GM10847 (cell line): Measurements from ENCODE around the gene CHST4.

Experiments used
- POLR2A ChIP-seq: IDR thresholded peaks from 2 replicates; pipeline ENCODE4 v1.6.1; 2011; ENCODE audit not compliant: insufficient read length; ENCODE audit errors: extremely low read depth

The CHST4 gene

DNA sequence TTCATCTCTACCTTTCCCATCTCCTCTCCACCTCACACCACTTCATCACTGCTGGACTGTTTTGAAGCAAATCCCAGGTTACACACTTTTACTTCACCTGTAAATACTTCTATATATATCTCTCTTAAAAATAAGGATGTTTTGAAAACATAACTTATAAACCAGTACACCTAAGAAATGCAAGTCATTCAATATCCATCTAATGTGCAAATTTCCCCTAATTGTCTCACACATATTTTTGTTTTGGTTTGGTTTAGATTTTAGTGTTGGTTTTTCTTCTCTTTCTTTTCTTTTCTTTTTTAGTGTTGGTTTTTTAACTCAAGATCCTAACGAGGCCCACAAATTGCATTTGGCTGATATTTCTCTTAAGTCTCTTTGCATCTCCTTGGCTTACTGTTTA is 19.2 kb upstream of the CHST4 start:
- no peak for TF ChIP-seq POLR2A

DNA sequence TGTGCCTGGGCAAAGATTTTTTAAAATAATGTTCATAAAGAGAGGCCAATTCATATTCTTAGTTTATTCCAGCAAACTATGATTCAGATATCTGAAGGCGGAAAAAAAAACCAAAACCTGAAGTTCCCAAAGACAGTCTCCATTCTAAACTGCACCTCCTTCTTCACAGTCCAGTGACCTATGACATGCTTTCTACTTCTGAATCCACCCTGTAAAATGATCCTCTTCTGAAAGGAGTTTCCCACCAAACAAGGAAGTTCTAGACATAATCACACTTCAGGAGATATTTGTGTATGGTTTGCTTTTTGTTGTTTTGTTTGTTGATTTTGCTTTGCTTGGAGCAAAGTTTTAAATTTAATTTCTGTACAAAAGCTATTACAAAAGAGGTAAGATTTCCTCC is 12.9 kb upstream of the CHST4 start:
- no peak for TF ChIP-seq POLR2A

DNA sequence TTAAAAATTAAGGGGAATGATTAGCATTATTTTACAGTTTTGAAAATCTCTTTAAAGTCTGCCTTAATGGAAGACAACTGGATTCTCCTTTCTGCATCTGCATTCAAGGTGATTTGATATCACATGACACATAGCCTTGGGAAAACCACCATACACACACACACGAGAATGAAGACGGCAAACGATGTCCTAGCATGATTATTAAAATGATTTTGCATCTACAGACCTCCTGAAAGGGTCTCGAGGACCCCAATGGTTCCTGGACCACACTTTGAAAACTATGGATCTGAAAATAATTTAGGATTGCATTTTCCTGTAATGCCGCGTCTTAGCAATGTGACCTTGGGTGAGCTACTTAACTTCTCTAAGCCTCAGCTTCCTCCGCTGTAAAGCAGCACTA is 11.8 kb upstream of the CHST4 start:
- no peak for TF ChIP-seq POLR2A

DNA sequence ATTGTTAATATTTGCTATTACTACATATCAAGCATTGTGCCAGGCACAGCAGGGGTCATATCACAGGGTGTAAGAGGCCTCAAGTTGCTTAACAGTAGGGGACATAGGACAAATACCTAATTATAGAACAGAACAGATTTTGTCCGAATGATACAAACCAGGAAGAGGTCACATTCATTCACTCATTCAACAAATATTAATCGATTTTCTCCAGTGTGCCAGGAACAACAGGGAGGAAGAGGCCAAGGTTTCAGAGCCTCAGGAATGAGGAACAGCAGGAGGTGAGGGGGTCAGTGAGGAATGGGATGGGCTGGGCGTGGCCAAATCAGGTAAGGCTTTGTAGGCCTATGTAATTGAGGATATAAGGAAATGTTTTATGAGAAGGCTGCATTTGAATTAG is 11.2 kb upstream of the CHST4 start:
- no peak for TF ChIP-seq POLR2A

DNA sequence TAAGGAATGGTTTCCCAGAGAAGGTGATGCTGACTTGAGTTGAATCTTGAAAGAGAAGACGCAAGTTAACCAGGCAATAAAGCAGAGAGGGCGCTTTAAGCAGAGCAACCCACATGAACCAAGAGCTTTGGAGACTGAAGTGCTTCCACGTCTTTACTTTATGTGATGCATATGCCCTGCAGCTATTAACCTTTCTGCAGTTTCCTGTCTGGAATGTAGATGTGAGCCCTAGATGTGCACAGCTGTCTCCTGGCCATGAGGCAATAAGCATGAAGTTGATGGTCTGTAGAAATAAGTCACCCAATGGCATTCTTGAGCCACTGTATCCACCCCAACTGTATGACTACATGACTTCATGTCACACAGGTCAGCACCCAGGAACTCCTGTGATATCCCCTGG is 5.7 kb upstream of the CHST4 start:
- no peak for TF ChIP-seq POLR2A

DNA sequence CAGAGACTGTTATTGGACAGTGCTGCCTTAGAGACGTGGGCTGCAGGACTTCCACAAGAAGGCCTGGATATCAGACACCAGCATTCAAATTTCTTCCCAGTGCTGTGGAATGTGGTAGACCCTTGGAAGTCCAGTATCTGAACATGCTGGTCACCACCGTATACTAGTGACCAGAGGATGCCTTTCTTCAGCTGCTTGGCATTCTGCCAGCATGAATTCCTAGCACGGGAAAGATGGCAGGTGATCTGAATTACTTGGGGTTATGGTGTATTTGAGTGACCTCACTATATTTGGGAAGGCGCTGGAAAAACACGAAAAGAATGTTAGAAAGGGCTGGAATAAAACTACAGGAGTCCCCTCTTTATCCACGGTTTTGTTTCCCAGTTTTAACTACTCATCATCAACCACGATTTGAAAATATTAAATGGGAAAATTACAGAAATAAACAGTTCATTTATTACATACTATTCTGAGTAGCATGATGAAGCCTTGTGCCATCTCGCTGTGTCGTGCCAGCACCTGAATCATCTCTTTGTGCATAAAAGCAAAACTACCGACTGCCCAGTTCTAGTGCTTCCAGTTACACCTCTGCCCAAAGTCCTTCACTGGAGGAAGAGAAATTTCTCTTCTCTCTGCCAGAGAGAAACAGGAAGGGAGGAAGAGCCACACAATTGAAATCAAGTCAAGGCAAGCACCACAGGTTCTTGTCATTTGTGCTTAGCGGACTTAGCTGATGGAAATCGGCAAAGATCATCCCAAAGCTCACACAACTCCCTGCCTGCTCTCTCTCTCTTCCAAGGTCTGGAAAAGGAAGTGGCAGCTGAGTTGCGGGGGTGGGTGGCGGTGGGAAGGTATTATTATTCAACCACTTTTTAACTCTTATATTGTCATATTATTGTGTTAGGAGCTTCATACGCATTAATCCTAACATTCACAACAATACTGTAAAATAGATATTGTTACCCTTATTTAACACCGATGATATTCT is 1.4 kb upstream of the CHST4 start:
- no peak for TF ChIP-seq POLR2A

DNA sequence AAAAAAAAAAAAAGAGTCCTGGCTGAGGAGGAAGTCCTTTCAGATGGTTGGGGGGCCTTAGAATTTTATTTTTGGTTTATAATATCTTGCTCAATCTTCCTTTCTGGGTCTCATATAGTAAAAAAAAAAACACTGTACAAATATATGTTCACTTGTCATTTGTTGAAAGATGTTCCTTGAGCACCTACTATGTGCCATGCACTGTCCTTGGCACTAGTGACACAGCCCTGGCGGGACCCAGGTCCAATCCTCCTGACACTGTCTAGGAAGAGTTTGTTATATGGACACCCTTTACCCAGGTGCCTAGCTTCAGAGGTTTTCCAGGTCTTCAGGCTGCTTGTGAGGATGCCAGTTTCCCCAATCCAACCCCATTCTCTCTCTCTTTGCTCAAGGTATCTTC is 2.0 kb downstream of the CHST4 start:
- no peak for TF ChIP-seq POLR2A

DNA sequence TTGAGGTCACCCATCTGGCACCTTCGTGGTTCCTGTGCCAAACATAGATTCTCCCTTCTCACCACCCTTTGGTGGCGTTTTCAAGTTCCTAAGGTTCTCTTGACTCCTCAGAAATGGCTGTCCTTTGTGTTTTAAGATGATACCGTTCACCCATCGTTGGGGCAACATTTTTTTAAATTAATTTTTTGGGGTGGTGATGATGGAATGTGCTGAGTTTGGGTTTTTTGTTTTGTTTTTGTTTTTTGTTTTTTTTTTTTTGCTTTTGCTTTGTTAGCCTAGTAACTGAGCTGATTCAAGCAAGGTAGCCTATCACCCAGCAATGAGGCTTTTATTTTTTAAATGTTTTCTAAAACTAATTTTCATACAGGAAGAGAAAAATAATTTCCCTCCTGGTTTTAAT is 2.6 kb downstream of the CHST4 start:
- TF ChIP-seq POLR2A = no peak

DNA sequence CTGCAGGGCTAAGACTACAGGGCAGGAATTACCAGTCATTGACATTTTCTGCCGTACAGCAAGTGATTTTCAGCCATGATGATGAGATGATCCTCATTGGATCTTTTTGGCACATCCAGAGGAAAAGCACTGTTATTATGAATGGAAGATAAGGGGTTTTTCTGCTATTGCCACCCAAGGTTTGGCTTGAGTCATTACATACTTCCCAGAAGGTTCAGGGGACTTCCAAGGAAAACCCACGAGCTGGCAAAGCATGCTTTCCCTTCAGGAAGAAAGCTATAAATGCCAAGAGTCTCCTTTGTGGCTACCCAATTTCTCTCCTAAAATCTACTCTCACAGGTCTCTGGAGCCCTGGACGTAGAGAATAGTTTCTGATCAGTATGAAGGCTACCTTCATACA is 6.1 kb downstream of the CHST4 start:
- TF ChIP-seq POLR2A = no peak

DNA sequence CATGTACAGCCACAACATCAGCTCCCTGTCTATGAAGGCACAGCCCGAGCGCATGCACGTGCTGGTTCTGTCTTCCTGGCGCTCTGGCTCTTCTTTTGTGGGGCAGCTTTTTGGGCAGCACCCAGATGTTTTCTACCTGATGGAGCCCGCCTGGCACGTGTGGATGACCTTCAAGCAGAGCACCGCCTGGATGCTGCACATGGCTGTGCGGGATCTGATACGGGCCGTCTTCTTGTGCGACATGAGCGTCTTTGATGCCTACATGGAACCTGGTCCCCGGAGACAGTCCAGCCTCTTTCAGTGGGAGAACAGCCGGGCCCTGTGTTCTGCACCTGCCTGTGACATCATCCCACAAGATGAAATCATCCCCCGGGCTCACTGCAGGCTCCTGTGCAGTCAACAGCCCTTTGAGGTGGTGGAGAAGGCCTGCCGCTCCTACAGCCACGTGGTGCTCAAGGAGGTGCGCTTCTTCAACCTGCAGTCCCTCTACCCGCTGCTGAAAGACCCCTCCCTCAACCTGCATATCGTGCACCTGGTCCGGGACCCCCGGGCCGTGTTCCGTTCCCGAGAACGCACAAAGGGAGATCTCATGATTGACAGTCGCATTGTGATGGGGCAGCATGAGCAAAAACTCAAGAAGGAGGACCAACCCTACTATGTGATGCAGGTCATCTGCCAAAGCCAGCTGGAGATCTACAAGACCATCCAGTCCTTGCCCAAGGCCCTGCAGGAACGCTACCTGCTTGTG is 10.7 kb downstream of the CHST4 start:
- TF ChIP-seq POLR2A = no peak

DNA sequence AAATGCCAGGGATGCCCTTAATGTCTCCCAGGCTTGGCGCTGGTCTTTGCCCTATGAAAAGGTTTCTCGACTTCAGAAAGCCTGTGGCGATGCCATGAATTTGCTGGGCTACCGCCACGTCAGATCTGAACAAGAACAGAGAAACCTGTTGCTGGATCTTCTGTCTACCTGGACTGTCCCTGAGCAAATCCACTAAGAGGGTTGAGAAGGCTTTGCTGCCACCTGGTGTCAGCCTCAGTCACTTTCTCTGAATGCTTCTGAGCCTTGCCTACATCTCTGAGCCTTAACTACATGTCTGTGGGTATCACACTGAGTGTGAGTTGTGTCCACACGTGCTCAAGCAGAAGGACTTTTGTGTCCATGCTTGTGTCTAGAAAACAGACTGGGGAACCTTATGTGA is 11.4 kb downstream of the CHST4 start:
- TF ChIP-seq POLR2A = no peak

DNA sequence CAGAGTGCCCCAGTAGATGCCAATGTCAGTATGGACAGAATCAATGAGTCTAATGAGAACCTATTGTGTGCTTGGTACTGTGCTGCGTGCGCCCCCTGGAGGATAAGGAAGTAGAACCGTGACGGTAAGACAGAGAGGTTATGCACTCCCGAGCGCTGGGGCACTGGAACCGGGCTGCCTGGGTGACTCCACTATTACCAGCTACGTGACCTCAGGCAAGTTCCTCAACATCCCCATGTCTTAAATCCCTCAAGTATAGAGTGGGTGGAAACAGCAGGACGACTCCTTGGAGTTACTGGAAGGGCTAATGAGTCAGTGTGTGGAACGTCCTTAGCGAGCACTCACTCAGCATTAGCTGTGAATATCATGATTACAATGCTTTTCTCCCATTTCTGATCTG is 16.2 kb downstream of the CHST4 start:
- no peak for TF ChIP-seq POLR2A

DNA sequence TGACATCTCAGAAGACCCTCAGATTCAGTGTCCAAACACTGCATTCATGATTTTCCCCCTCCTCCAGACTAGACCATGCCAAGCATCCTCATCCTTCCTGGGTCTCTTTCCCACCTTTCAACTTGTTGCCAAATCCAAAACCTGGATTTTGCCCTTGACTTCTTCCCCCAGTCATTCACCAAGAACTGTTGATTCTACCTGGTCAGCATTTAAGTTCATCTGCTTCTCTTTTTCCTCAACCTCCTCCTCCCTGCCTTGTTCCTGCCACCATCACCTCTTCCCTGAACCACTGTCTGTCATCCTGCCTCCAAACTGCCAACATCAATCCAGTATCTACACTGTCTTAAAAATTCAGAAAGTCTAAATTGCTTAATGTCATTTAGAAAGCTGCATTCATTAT is 20.9 kb downstream of the CHST4 start:
- no peak for TF ChIP-seq POLR2A

DNA sequence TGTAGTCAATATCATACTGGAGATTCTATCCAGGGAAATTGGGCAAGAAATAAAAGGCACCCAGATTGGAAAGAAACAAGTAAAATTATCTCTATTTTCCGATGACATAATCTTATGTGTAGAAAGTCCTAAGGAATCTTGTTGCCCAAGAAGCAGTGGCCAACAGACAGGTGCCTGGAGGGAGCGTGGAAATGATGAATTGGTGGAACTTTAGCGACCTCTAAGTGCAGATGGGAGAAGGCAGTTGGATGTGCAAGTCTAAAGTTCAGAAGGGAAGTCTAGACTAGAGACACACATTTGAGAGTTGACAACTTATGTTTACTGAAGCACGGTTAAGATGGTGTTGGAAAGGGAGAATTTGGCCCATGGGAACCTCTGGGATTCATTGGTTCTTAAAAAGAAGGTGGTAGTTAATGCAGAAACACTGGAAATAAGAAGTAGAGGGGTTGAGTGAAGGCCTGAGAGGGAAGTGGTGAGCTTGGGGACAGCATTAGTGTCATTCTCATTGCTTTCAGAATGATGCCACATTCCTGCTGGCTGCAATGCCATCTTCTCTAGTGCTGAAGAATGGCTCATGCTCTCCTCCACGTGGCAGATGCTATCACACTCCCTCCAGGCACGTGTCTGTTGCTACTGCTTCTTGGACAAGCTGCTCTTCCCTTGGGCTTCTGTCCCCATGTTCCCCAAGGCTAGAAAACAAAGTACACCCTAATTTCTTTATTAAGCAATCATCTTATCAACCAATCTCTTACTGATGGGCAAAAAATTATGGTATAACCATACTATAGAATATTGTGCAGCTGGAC is 26.7 kb downstream of the CHST4 start:
- no peak for TF ChIP-seq POLR2A

DNA sequence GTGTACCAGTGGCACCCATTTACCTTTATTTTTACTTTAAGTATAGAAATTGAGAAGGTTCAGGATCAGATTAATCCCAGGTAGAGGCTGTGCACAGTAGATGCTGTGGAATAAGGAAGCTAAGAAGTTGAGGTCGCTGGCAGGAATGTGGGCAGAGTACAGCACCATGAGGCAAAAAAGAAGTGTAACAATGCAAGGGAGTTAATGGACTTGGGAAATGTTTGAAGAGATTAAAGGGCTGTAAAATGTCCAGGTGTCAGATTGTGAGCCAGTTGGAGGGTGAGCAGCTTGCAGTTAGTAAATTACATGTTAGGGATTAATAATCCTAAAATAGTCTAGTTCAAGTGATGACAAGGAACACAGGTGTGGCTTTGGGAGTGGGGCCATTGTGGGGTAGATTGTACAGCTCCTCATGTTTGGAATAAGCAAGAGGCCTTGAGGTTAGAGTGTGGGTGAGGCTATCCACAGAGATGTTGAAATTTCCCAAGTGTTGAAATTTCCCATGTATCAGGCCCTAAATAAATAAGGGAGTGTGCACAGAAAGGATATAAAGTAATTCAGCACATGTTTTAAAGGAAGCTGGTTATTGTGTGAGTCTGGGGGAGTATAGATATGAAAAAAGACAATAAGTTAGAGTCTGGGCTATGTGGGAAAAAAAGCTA is 29.1 kb downstream of the CHST4 start:
- TF ChIP-seq POLR2A = no peak
